SU-DHL-6 (cell line): ENCODE data around the gene UBE2D3.

Experiments used
- H2AFZ ChIP-seq: fragments of 200-600 bp; sonication (generic); 2 replicates; pipeline ENCODE4 v1.6.1; 2014; ENCODE audit warnings: low read depth, mild to moderate bottlenecking, moderate library complexity, mixed read lengths, antibody characterized with exemption, low read length; ENCODE audit not compliant: severe bottlenecking
- H3F3A ChIP-seq: fragments of 200-600 bp; shearing (Covaris generic); 2 replicates; pipeline ENCODE4 v1.6.0; 2016; ENCODE audit warnings: antibody characterized with exemption, mild to moderate bottlenecking; ENCODE audit not compliant: insufficient read depth
- H3K27ac ChIP-seq: fragments of 200-600 bp; sonication (generic); 2 replicates; pipeline ENCODE4 v1.5.1; 2016; ENCODE audit warnings: low read depth, mild to moderate bottlenecking, low read length, moderate library complexity, mixed read lengths
- H3K27me3 ChIP-seq: fragments of 200-600 bp; sonication (generic), shearing (Covaris generic); 2 replicates; pipeline ENCODE4 v1.6.0; 2014; ENCODE audit warnings: mild to moderate bottlenecking, low read length
- H3K36me3 ChIP-seq: fragments of 200-600 bp; sonication (generic); 2 replicates; pipeline ENCODE4 v1.6.1; 2014; ENCODE audit warnings: mild to moderate bottlenecking, low read length, mixed read lengths
- H3K4me2 ChIP-seq: fragments of 300-600, 200-600 bp; shearing (Covaris generic), sonication (generic); 2 replicates; pipeline ENCODE4 v1.6.0; 2014; ENCODE audit warnings: low read length, low read depth, mild to moderate bottlenecking; ENCODE audit not compliant: poor library complexity, severe bottlenecking
- H3K4me3 ChIP-seq: fragments of 200-600 bp; sonication (generic); 2 replicates; pipeline ENCODE4 v1.5.1; 2014; ENCODE audit warnings: antibody characterized with exemption, low read length, mild to moderate bottlenecking, mixed read lengths; ENCODE audit not compliant: insufficient read depth, poor library complexity, severe bottlenecking
- H3K79me2 ChIP-seq: fragments of 200-600 bp; sonication (generic); 2 replicates; pipeline ENCODE4 v1.6.1; 2014; ENCODE audit warnings: mild to moderate bottlenecking, low read length, moderate library complexity; ENCODE audit not compliant: insufficient read depth
- H3K9ac ChIP-seq: fragments of 200-600 bp; sonication (generic); 2 replicates; pipeline ENCODE4 v1.7.0; 2014; ENCODE audit warnings: mild to moderate bottlenecking, low read length
- H3K9me2 ChIP-seq: fragments of 200-600 bp; sonication (generic); replicated peaks from 2 replicates; pipeline ENCODE4 v1.6.1; 2014; ENCODE audit warnings: low read length; ENCODE audit not compliant: insufficient read depth
- H3K9me3 ChIP-seq: fragments of 200-600 bp; sonication (generic); 2 replicates; pipeline ENCODE4 v1.6.1; 2014; ENCODE audit warnings: low read length, mixed read lengths; ENCODE audit not compliant: insufficient read depth
- H4K20me1 ChIP-seq: fragments of 200-600 bp; sonication (generic); 2 replicates; pipeline ENCODE4 v1.6.1; 2014; ENCODE audit warnings: low read depth, mild to moderate bottlenecking, antibody characterized with exemption, low read length, moderate library complexity, mixed read lengths
- EZH2phosphoT487 ChIP-seq: fragments of 200-600 bp; sonication (generic), shearing (Covaris generic); conservative IDR thresholded peaks from 2 replicates; pipeline ENCODE4 v1.6.1; 2018; ENCODE audit warnings: mild to moderate bottlenecking, antibody characterized with exemption, low read length, moderate library complexity, mixed read lengths
- TF ChIP-seq, protein P1 (sequence below): fragments of 200-600 bp; sonication (generic); IDR thresholded peaks from one replicate; pipeline ENCODE4 v1.5.1; 2017; ENCODE audit warnings: antibody characterized with exemption, mild to moderate bottlenecking, low read length, moderate library complexity; ENCODE audit not compliant: insufficient read depth, poor library complexity, severe bottlenecking

The UBE2D3 gene

DNA sequence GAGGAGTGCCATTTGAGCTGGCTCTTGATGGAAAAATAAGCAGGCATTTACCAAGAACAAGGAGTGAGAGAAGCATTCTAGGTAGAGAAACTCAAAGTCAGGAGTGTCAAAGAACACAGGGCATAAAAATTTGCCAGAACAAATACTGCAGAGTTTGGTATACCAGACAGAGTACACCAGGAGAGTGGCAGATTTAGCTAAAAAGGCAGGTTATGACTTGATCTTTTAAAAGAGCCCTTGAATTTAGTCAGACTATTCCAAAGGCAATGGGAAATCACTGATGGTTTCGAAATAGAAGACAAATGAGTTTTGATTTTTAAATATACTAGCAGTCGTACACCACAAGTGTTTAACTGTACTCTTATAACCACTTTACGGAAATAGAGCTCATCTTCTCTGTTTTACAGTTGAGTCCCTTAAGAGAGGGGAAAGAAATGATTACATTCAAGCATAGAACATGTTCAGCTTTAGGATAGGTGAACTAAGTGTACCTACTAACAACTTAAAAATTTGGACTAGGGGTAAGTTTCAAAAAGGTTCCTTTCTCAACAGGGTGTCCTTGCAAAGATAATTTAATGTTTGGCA, 10.2 kb downstream of the UBE2D3 start:
- Histone ChIP-seq H3K4me2 (no peak overlapping the region), H3K4me3 (no peak overlapping the region), H3F3A (peaks cover 6% of the 10 kb centered on the region; the same call in 1 of the 2 replicates), H3K9me2 (no peaks in the 10 kb centered on the region), H3K27ac (no peak overlapping the region), H3K36me3 (peaks cover 15% of the 10 kb centered on the region), H2AFZ (no peak overlapping the region), H3K27me3 (no peaks in the 10 kb centered on the region), H3K79me2 (peaks cover 100% of the 10 kb centered on the region), H3K9me3 (no peaks in the 10 kb centered on the region), H4K20me1 (peaks cover 55% of the 10 kb centered on the region), H3K9ac (no peak overlapping the region)
- no peak for TF ChIP-seq EZH2phosphoT487
- TF ChIP-seq, protein P1, sequence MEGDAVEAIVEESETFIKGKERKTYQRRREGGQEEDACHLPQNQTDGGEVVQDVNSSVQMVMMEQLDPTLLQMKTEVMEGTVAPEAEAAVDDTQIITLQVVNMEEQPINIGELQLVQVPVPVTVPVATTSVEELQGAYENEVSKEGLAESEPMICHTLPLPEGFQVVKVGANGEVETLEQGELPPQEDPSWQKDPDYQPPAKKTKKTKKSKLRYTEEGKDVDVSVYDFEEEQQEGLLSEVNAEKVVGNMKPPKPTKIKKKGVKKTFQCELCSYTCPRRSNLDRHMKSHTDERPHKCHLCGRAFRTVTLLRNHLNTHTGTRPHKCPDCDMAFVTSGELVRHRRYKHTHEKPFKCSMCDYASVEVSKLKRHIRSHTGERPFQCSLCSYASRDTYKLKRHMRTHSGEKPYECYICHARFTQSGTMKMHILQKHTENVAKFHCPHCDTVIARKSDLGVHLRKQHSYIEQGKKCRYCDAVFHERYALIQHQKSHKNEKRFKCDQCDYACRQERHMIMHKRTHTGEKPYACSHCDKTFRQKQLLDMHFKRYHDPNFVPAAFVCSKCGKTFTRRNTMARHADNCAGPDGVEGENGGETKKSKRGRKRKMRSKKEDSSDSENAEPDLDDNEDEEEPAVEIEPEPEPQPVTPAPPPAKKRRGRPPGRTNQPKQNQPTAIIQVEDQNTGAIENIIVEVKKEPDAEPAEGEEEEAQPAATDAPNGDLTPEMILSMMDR: no peak

DNA sequence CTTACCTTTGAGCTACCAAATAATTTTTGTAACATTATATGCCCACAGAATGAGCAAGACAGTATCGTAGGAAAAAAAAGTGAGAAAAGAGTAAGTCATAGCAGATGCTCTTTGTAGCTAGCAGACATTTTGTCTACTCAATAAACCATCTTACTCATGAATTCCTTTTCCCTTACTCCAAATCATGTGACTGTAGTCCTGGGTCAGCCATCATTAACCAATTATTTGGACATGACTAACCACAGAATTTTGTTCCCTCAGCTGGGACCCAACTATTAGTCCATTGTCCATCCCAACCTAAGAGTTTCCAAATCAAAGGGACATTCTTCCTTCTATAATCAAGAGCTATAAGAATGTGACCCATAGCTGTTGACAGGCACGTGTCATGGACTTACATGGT, 11.4 kb downstream of the UBE2D3 start:
- Histone ChIP-seq H3K27ac (no peak overlapping the region), H3K27me3 (no peaks in the 10 kb centered on the region), H3K9me2 (no peaks in the 10 kb centered on the region), H2AFZ (no peak overlapping the region), H3K36me3 (peaks cover 12% of the 10 kb centered on the region), H3K9ac (no peak overlapping the region), H3K79me2 (peaks cover 100% of the 10 kb centered on the region), H3K4me2 (no peak overlapping the region), H4K20me1 (peaks cover 50% of the 10 kb centered on the region), H3K4me3 (no peak overlapping the region), H3K9me3 (no peaks in the 10 kb centered on the region), H3F3A (peaks cover 2% of the 10 kb centered on the region; the same call in 1 of the 2 replicates)
- no peak for TF ChIP-seq EZH2phosphoT487

DNA sequence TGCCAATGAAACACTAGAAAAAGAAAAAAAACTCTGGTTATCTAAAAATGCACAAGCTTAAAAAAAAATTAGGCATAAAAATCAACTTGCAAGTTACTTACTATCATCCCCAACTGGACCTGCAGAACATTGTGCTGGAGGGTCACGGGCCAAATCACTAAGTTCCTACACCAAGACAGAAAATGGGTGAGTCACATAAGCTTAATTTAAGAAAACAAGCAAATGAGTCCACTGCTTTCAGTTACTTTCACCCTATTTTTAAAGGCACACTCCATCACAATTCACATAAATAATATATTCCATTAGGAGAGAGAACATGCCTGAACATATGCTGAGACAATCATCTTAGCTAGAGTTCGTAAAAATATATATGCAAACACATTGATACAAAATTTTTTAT, 17.7 kb downstream of the UBE2D3 start:
- H3K27ac ChIP-seq: no peak overlapping the region
- peaks cover 38% of the 10 kb centered on the region; the same call in 1 of the 2 replicates for H3K36me3 ChIP-seq
- H4K20me1 ChIP-seq: peaks cover 16% of the 10 kb centered on the region; the same call in 1 of the 2 replicates

GRCh38 chr4:102809190-102809589, 18.2 kb downstream of the UBE2D3 start:
- Histone ChIP-seq H3F3A (peaks cover 5% of the 10 kb centered on the region; the same call in 1 of the 2 replicates), H3K27me3 (no peaks in the 10 kb centered on the region), H2AFZ (no peak overlapping the region), H3K79me2 (peaks cover 81% of the 10 kb centered on the region), H3K9me2 (no peaks in the 10 kb centered on the region), H4K20me1 (peaks cover 14% of the 10 kb centered on the region; the same call in 1 of the 2 replicates), H3K9ac (no peak overlapping the region), H3K4me2 (no peak overlapping the region), H3K27ac (no peak overlapping the region), H3K9me3 (no peaks in the 10 kb centered on the region), H3K4me3 (no peak overlapping the region), H3K36me3 (peaks cover 38% of the 10 kb centered on the region; the same call in 1 of the 2 replicates)
- TF ChIP-seq, protein P1: no peak
- no peak for TF ChIP-seq EZH2phosphoT487

More for the DNA sequence above, 17.7 kb downstream of the UBE2D3 start:
- Histone ChIP-seq H3K4me3 (no peak overlapping the region), H3K9ac (no peak overlapping the region), H3K27me3 (no peaks in the 10 kb centered on the region), H2AFZ (no peak overlapping the region), H3K9me2 (no peaks in the 10 kb centered on the region), H3F3A (peaks cover 5% of the 10 kb centered on the region; the same call in 1 of the 2 replicates), H3K9me3 (no peaks in the 10 kb centered on the region), H3K4me2 (no peak overlapping the region), H3K79me2 (peaks cover 86% of the 10 kb centered on the region)
- TF ChIP-seq, protein P1: no peak
- no peak for TF ChIP-seq EZH2phosphoT487
